Measurements from ENCODE around the gene STON2.

DNA sequence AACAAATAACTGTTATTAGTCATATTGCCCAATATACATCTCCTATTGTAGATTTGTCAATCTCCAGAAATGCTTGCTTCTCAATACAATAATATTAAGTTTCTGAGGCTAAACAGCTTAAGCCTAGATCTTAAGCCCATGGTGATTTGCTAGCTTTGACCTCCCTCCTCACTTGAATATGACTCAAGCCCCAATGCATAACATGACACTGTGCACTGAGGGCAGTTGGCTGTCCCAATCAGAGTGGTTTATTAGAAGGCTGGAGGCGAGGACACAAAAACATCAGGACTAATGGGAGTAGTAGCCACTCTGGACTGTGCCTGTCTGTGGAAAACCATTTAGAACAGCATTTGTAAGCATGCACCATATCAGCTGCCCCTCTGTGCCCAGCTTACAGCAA is 98.3 kb downstream of the STON2 start:
- TF ChIP-seq POLR2A (IDR thresholded peaks at IDR 0.05) = no peak
- TF ChIP-seq, protein P1, sequence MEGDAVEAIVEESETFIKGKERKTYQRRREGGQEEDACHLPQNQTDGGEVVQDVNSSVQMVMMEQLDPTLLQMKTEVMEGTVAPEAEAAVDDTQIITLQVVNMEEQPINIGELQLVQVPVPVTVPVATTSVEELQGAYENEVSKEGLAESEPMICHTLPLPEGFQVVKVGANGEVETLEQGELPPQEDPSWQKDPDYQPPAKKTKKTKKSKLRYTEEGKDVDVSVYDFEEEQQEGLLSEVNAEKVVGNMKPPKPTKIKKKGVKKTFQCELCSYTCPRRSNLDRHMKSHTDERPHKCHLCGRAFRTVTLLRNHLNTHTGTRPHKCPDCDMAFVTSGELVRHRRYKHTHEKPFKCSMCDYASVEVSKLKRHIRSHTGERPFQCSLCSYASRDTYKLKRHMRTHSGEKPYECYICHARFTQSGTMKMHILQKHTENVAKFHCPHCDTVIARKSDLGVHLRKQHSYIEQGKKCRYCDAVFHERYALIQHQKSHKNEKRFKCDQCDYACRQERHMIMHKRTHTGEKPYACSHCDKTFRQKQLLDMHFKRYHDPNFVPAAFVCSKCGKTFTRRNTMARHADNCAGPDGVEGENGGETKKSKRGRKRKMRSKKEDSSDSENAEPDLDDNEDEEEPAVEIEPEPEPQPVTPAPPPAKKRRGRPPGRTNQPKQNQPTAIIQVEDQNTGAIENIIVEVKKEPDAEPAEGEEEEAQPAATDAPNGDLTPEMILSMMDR (IDR thresholded peaks at IDR 0.05) = no peak

All from uterus (tissue), 2 donors.